NOMO-1 treated with dmso at 0.1 percent for 144 hours (cell line): ENCODE results near the gene IFT122.
"Not testable (repeated sequence)": the region's sequence is repeated elsewhere in the genome, so short reads cannot be mapped to it uniquely, and the experiment has no call there.

Source experiments
- DNase-seq: peaks from one replicate; lab custom pipeline; 2025; ENCODE audit not compliant: unreplicated experiment; lab: John Stamatoyannopoulos, UW

The IFT122 gene

GRCh38 chr3:129534428-129535027 lies 94.5 kb downstream of the IFT122 start:
- DNase-seq, result no peak

- DNase-seq, result no peak
Observed at GRCh38 chr3:129535075-129535474, 95.1 kb downstream of the IFT122 start.

GRCh38 chr3:129536374-129536667 lies 96.3 kb downstream of the IFT122 start:
- DNase-seq, result no peak

GRCh38 chr3:129536804-129537203 lies 96.8 kb downstream of the IFT122 start:
- no peak for DNase-seq

- DNase-seq, result no peak
Observed at GRCh38 chr3:129539206-129539605, 99.2 kb downstream of the IFT122 start.

- no peak for DNase-seq
Observed at GRCh38 chr3:129540776-129541516, 100.9 kb downstream of the IFT122 start.

GRCh38 chr3:129542747-129543146 lies 102.7 kb downstream of the IFT122 start:
- no peak for DNase-seq

- DNase-seq, result no peak
Observed at GRCh38 chr3:129543156-129543790, 103.2 kb downstream of the IFT122 start, which contains the start of gene H1-8. Gene H1-8 (plus strand): TSS chr3:129543175. CDS start chr3:129543219, 44 bp downstream.

- DNase-seq, result no peak
Observed at GRCh38 chr3:129543999-129544398, 104.0 kb downstream of the IFT122 start.

GRCh38 chr3:129545951-129546350 lies 105.9 kb downstream of the IFT122 start:
- DNase-seq, result not testable (repeated sequence)

- DNase-seq, result no peak
Observed at GRCh38 chr3:129547241-129547640, 107.2 kb downstream of the IFT122 start.

GRCh38 chr3:129548104-129548965 lies 108.3 kb downstream of the IFT122 start:
- no peak for DNase-seq

GRCh38 chr3:129549006-129549800 lies 109.2 kb downstream of the IFT122 start:
- peak; percentile 83 for DNase-seq

- DNase-seq, result no peak
Observed at GRCh38 chr3:129549805-129550204, 109.8 kb downstream of the IFT122 start.

GRCh38 chr3:129552287-129553050 lies 112.4 kb downstream of the IFT122 start:
- DNase-seq, result no peak

GRCh38 chr3:129553171-129553570 lies 113.1 kb downstream of the IFT122 start:
- no peak for DNase-seq

GRCh38 chr3:129553719-129554118 lies 113.7 kb downstream of the IFT122 start:
- DNase-seq, result peak; percentile 37

GRCh38 chr3:129554356-129555152 lies 114.5 kb downstream of the IFT122 start:
- DNase-seq, result peak; percentile 60

GRCh38 chr3:129555153-129555550 lies 115.1 kb downstream of the IFT122 start:
- no peak for DNase-seq
